GM19324 (cell line): ENCODE results near the gene GPNMB.
"Not testable (repeated sequence)": the region's sequence is repeated elsewhere in the genome, so short reads cannot be mapped to it uniquely, and the experiment has no call there.

Experiments
- ATAC-seq: cut with Tn5 transposase; IDR thresholded peaks from one replicate; pipeline ENCODE4 v1.9.1; 2021; ENCODE audit warnings: mild to moderate bottlenecking, moderate library complexity; ENCODE audit not compliant: unreplicated experiment, low FRiP score

Gene GPNMB

DNA sequence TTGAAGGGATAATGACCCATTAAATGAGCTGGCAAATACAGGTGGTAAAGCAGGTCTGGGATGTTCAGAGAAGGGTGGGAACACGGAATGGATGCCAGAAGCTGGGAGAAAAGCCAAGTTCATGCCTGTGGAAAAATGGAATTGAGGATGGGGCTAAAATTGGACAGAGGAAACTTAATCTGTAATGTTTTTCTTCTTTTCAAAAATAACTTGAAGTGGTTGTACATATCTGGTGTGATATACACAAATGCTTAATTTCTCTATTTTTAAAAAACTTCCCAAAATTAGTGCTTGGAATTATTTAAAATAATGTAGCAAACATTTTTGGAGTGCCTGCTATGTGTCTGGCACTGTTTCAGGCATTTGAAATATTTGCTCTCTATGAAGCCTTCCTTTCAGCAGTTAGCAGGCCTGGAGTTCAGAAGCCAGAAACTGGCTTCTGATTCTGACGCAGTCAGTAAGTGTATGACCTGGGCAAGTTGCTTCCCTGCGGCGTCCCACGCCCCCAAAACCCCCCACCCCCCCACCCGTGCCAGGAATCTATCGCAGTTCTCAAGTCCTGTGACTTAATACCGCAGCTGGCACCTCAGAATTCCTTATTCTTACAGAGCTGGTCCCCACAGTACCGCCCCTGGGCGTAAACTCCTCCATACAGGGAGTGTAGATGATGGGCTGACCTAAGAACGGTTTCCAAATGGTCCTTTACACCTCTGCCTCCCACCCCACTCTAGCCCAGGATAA is 51.7 kb downstream of the GPNMB start:
- ATAC-seq: no peak

DNA sequence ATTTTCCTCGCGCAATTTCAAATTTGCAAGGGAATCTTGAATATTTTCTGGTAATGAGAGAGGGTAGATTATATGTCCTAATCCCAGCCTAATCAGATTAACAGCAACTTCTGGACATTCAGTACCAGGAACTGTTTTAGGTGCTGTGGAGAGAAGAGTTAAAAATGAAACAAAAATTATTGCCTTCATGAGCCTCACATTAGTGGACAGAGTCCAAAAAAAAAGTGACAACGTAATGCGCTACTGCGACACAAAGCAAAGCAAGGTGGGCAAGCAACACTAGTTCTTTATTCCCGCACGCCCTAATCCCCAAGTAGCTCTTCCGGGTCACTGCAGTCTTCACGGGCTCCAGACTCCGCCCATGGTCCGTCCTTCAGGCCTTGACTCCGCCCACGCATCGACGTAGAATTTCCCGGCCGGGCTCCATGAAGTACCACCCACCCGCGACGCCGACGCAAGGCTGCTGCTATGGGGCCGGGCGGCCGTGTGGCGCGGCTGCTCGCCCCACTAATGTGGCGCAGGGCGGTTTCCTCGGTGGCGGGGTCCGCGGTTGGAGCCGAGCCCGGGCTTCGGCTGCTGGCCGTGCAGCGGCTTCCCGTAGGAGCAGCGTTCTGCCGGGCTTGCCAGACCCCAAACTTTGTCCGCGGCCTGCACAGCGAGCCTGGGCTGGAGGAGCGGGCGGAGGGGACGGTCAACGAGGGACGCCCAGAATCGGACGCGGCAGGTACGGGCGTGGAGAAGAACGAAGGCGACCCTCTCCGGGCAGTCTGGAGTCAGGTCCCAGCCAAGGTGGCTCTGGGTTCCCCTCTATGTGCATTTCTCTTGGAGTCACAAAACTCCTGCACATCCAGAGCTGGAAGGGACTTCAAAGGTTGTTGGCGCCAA is 52.6 kb downstream of the GPNMB start, which contains the start of gene MALSU1:
Gene MALSU1 (plus strand): TSS at position 455 of the 885 bp plus-strand sequence. CDS start 14 bp downstream, at position 469.
- ATAC-seq: peak; percentile 99

DNA sequence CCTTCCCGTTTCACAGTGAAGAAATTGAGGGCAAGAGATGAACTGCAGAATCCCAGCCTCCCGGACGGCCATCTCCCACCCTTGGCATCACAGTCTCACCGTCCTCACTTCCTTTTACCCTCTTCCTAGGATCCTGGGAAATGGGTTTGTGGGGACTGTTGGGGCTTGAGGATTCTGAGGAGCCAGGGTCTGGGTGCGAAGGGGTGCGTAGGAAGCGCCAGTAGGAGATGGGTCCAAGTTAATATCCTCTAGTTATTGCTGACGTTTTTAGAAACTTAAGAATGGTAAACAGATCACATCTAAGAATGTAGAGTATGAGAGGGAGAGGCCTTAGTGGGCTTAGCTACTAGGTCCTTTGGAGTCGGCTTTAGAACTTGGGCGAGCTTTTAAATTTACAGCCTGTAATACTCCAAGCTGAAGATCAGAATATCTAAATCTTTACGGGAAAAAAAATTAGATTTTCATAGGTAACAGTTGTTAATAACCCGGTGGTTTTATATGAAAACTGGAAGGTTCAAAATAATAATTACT is 53.3 kb downstream of the GPNMB start:
- no peak for ATAC-seq

DNA sequence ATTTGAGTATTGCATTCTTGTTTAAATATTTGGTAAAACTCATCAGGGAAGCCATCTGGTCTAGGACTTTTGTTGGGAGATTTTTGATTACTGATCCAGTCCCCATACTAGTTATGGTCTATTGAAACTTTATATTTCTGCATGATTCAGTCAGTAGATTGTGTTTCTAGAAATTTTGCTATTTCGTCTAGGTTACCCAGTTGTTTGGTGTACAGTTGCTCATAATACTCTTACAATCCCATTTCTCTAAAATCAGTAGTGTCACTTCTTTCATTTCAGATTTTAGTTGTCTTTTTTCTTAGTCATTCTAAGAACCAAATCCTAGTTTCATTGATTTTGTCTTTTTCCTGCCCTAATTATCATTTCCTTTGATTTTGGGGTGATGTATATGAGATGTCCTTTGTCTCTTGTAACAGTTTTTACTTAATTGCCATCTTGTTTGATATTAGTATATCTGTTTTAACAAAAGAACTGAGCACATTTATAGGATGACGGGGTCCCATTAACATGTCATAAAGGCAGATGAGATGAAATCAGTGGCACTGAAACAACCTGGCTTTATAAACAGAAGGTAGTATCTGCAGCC is 60.5 kb downstream of the GPNMB start:
- ATAC-seq: no peak

DNA sequence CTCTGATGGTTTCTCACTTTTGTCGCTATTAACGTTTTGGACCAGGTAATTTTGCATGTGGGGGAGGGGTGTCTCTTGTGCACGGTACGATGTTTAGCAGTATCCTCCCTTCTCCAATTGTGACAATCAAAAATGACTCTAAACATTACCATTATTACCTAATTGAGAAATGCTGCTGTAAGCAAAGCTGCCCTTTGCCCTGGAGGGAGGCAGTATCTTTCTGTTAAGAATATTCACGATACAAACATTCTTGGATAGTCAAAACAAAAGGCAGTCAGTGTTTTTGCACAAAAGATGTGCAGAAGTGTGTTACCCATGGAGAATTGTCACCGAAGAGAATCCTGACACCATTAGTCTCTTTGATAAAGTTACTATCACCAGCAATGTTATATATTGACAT is 62.2 kb downstream of the GPNMB start:
- no peak for ATAC-seq

DNA sequence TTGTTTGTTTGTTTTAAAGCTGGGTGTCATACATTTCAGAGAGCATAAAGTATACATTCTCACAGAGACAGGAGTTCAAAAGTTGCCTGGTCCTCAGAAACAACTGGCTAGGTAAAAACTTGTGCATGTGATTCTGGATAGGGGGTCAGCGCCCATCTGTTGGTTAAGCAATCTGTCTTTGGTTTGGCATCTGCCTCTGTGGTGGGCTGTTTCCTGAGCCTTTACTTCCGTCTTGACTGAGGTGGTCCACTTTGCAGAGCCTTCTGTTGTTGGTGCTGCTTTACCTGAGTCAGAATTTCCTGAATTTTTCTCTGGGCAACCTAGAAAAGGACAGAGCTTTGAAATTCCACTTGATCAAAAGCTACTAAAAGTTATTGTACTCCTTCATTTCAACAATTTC is 65.6 kb downstream of the GPNMB start:
- not testable (repeated sequence) for ATAC-seq

DNA sequence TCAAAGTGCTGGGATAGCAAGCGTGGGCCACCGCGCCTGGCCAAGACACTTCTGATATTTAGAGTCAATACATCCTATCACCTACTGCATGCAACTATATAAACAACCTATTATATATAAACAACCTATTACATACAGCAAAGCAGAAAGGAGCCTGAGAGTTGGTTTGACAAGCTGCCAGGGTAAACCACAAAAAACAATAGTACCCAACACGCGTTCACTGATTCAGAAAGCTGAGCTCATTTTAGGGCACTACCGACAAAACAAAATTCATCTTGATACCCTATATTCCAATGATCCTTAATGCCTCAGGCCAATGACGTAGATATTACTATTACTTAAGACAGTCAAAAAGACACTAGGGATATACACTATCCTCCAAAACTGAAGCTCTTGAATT is 68.8 kb downstream of the GPNMB start:
- no peak for ATAC-seq
